HG02840 (cell line): ENCODE results near the gene RUNX2.
"Not testable (repeated sequence)": the region's sequence is repeated elsewhere in the genome, so short reads cannot be mapped to it uniquely, and the experiment has no call there.

Source experiments
- ATAC-seq: cut with Tn5 transposase; IDR thresholded peaks from one replicate; pipeline ENCODE4 v1.9.1; 2021; ENCODE audit warnings: mild to moderate bottlenecking, moderate library complexity, moderate number of reproducible peaks; ENCODE audit not compliant: unreplicated experiment, low FRiP score

Gene RUNX2

DNA sequence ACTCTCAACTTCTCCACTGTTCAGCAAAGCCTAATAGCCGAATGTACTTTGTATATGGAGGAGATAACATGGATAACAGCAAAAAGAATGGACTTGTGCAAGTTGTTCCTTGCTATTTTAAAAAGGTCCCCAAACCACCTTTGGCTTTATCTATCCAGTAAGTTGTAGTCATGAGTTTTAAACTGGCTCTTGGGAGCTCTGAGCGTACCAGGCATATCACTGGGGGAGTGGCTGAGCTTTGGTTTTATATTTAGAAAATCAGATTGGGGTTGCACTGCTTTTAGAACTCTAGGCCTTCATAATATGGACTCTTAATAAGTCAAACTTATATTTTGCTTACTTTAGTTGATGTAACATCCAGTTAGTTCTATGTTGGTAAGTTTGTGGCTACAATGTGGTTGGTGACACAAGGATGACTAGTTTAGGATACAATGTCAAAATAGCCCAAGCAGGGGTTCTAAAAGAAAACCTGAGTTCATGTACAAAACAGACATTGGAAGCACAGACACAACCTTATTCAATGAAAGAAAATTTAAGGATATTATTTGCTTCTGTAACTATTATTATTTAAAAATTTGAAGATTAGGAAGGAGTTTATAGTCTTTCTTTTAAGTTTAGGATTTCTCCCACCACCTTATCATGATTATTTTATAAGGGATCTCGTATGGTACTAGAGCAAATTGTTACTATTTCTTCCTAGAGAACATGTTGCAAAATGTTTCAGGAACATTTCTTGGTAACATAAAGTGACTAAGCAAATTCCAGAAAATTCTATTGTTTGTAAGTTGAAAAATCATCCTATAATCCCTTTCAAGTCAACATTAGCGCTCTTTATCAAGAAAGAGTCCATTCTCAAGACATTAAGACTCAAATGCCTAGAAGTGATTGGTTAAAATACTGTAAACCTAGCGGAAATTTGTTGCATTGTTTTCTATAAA, 215.4 kb downstream of the RUNX2 start:
- no peak for ATAC-seq

DNA sequence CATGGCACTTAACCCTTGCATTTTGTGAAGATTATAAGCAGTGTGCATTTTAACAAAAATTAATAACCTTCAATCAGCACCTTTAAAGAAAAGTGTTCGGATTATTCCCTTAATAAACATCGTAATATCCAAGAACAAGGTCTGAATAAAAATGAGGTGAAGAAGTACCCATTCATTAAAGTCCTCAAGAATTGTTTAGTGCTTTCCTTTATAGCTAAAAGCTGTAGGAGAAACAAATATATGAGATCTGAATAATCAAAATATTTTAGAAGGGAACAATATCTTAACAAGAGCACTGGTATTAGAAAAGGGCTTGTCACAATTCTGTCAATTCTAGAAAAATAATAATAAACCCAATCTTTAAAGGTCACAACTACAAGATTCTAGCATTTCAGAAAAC, 217.3 kb downstream of the RUNX2 start:
- no peak for ATAC-seq

DNA sequence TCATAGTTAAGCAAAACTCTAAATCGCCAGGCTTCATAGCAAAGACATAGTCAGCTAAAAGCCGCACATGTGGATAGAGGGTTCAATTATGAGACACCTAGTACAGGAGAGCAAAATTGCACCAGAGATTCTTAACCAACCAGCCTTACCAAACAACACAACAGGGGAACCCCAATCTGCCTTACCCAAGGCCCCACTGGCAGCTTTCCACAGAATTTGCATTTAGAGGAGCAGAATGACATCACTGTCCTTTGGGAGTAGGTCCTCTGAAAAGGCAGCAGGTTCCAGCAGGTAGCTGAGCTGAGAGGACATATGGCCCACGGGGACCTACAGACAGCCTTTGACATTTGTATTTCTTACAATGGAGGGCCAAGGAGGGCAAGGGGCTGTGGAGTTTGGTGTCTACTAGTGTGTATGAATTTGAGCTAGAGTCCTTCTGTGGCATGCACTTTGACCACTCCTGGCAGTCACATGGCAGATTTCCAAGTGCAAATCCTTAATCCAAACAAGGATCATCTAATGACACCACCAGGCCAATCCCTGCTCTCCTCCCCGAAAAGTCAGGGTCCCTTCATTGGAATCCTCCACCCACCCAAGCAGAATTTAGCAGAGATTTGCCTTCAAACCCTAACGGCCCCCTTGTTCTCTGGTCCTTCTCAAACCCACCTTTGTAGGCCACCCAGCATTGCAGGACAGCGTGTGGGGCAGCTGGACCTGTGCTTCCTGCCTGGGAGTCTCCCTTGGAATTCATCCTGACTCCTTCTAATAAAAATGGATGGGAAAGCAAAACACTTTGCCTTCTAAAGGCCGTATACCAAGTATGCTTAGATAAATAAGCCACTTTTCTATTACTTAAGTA, 220.8 kb downstream of the RUNX2 start:
- peak; percentile 91 for ATAC-seq

DNA sequence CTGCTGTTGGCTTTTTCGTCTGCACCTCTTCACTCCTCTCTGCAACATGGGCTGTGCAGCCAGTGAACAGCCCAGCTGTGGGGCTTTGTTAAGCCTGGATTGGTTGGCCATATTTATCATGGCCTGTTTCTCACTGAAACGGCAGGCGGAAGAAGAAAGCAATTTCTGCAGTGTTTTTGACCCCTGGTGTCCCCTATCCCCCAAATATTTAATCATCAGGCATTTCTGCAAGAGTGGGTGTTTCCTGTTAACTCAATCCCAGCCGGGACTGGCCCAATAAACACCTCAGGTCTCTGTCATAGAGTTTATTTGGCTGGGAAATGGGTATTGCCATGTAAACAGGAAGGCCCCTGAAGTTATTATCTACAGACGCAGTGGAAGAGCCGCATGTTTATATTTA, 224.4 kb downstream of the RUNX2 start:
- ATAC-seq, result no peak

DNA sequence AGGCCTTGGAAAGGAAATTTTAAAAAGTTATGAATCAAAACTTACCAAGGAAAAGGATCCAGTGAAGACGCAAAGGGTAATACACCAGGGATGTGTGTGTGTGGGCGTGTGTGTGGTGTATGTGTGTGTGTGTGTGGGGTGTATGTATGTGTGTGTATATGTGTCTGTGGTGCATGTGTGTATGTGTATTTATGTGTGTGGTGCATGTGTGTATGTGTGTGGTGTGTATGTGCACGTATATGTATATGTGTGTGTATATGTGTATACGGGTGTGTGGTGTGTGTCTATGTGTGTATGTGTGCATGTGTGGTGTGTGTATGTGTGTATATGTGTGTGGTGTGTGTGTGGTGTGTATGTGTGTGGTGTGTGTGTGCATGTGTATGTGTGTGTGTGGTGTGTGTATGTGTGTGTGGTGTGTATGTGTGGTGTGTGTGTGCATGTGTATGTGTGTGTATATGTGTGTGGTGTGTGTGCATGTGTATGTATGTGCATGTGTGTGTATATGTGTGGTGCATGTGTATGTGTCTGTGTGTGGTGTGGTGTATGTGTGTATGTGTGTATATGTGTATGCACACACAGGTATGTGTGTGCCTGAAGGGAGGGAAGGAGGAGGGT, 225.7 kb downstream of the RUNX2 start:
- no peak for ATAC-seq

DNA sequence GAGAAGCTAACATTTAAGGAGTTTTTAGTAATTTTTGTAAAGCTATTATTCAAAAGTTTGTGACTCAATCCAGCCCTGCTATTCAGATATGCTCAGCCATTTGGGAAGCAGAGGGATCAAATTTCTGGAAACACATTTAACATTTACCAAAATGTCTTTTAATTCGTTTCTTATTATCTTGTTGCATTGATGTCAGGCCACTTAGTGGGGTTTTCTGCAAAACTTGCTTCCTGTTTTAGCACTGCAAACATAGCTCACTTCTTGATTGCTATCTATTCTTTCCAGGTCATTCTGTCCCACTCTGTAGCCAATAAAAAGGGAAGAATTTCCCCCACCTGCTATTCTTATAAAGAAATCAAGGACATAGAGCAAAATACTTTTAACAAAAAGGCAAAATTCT, 226.5 kb downstream of the RUNX2 start:
- ATAC-seq, result no peak

DNA sequence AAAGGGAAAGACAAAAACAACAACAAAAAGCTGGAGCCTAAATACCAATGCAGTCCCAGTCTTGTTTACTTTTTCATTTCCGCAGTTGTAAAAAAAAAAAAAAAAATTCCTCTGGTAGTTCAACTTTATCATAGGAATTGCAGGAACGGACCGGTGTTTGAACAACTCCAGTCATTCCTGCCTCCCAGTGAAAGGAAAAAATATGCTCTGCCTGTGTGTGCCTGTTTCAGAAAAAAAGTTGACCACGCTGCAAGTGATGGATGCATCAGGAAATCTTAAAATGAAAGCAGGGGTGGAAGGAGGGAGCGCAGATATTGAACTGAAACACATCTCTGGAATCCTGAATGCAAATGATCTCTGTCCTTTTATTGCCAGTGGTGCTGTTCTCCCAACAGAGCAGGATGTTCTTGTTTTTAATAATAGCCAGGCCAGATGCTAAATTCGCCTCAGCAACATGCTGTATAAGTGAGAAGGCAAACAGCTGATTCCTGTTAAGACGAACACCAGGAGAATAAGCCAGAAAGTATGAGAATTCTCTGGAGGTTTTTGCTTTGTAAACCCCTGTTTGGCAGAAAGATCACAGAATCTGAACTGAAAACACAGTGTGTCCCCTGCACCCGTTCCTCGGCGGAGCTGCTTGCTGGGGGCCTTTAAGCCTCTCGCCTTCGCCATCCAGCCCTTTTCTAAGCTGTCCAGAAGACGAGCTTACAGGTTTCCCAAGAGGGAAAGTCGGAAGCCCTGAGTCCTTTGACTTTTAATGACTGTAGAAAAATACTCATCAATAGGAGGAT, 228.0 kb downstream of the RUNX2 start:
- no peak for ATAC-seq

DNA sequence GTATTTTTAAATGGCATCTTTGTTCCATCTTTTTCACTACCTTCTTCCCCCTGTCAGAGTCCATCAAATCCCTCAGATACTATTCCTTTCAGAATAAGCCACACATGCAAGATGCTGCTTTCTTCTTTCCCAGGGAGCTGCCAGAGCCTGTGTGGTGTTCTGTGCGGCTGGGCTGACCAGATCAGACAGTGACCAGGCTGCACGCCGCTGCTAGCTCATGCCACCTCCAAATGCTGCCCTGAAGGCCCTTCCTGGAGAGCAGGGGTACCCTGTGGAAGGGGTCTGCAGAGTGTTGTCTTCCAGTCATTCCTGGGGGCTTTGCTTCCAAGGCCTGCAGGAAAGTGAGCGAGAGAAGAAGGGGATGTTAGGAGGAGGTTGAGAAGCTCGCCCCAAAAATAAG, 228.7 kb downstream of the RUNX2 start:
- no peak for ATAC-seq

DNA sequence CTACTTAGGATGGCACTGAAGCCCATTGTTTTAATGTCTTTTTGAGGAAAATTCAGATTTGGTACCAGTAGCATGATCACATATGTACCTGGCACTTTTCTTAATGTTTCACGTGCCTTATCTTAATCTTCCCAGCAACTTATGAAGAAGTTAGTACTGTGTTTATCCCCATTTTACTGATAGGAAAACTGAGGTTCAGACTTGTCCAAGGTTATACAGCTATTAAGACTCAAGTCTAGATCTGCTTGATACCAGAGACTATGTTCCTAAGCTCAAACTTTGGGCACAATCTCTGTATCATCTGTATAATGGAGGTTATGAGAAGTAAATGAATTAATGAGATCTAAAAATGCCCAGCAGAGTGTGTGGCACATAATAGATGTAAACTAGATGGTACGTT, 229.3 kb downstream of the RUNX2 start:
- ATAC-seq, result no peak

DNA sequence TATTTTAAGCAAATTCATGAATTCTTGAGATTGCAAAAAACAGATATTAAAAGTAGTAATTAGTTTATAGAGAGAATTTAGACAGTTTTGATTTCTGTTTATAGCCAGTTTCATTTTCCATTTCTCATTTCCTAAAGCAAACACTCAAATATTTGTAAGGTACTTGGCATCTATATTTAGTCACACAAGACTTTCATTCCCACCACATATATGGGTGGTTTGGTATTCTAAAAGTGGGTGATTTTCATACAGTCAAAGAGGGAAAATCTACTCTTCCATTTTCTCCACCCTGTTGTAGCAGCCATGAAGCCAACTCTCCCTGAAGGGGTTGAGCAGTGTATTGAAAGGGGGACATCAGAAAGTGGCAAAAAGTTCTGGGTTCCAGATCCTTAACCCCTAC, 230.7 kb downstream of the RUNX2 start:
- ATAC-seq, result no peak

DNA sequence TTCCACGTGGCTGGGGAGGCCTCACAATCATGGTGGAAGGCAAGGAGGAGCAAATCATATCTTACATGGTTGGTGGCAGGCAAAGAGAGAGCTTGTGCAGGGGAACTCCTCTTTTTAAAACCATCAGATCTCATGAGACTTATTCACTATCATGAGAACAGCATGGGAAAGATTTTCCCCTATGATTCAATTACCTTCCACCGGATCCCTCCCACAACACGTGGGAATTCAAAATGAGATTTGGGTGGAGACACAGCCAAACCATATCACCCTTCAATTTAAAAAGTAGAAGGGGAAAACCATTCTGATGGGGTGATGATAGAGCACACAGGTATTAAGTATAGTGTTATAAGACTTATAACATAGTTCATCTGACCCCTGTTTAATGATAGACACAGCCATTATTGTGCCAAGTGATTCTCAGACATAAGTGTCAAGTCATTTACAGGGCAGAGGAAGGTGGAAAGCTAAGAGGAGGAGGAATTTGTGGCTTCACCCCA, 232.2 kb downstream of the RUNX2 start:
- not testable (repeated sequence) for ATAC-seq

DNA sequence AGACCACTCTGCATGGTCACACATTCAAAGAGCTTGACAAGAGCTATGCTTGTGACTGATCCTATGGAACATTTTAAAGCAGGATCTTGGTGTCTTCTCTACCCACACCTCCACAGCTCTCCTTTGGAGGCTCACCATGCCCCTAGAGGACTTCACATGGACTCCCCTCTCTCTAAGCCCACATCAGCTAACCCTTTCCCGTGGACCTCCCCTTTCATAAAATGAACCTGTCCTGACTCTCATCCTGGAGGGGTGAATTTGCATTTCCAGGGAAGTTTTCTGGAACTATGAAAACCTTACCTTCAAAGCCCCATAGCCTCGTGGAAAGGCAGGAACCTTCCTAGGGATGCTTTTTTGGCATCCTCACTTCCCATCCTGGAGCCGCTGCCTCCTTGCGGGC, 234.0 kb downstream of the RUNX2 start:
- no peak for ATAC-seq

DNA sequence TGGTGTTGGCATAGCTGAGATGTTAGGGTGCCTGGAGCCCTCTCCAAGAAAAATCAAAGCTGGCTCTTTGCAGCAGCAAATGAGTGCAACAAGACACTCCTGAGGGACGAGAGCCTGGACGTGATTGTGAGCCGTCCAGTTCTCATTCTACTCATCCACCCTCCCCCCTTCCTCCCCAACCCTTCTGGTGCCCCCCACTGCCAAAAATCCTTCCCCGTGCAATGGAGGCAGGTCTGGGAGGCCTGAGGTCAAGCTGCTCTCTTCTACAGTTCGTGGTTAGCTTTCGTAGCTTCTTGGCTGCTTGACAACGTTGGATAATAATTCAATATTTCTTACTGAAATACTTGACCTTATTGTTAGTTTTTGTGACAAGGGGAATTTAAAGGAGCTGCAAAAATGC, 234.9 kb downstream of the RUNX2 start:
- ATAC-seq, result no peak

DNA sequence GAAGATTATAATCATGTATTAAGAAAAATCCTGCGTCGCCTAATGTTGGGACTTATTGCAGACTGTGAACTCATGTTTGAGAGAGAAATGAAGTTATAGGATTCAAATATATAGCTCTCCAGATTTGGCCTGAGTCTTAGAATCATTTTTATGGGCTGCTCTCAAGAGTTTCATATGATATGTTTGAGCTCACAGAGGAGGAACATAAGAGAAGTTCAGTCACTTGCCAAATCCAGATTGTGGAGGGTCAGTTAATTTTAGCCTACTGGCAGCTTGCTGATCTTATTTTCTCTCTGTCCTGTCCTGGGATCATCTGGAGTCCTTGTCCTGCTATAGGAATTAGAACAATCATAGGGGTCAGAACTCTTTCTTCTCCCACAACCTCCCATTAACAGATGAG, 235.7 kb downstream of the RUNX2 start:
- ATAC-seq, result no peak

DNA sequence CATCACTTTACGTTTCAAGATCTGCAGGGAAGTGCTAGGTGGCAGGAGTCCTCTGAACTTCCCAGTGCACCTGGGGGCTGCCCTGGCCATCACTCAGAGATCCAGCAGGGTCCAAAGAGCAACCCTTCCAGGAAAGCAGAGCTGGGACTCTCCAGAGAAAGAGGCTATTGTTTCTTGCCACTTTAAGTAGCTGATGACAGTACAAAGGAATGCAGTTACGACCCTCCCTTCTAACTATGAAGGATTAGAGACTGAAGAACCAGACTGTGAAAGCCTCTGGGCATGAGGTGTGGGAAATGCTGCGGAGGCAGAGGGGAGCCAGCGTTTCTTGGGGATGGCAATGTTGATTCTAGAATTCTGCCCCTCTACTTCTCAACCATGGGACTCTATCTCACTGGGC, 238.8 kb downstream of the RUNX2 start:
- no peak for ATAC-seq

DNA sequence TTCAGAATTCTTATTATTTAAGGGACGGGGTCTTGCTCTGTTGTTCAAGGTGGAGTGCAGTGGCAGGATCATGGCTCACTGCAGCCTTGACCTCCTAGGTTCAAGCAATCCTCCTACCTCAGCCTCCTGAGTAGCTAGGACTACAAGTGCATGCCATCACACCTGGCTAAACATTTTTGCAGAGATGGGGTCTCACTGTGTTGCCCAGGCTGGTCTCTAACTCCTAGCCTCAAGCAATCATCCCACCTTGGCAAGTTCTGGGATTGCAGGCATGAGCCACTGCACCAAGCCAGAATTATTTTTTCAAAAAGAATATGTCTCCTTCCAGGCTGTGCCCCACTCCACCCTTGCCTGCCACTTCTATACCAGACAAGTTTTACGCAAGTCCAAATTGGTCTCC, 239.7 kb downstream of the RUNX2 start:
- ATAC-seq, result no peak

DNA sequence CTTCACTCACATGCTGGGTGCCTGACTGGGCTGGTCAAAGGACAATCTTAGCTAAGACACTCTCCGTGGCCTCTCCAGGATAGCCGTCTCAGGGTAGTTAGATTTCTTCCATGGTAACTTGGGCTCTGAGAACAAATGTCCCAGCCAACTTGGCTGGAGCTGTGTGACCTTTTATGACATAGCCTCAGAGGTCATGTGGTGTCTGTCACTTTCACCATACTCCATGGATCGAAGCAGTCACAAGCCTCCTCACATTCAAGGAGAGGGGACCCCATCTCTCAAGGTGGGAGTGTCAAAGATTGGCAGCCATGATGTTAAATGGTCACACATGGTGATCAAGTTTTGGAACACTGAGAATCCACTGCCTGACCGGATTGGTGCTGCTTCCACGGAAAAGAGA, 240.5 kb downstream of the RUNX2 start:
- ATAC-seq, result no peak

DNA sequence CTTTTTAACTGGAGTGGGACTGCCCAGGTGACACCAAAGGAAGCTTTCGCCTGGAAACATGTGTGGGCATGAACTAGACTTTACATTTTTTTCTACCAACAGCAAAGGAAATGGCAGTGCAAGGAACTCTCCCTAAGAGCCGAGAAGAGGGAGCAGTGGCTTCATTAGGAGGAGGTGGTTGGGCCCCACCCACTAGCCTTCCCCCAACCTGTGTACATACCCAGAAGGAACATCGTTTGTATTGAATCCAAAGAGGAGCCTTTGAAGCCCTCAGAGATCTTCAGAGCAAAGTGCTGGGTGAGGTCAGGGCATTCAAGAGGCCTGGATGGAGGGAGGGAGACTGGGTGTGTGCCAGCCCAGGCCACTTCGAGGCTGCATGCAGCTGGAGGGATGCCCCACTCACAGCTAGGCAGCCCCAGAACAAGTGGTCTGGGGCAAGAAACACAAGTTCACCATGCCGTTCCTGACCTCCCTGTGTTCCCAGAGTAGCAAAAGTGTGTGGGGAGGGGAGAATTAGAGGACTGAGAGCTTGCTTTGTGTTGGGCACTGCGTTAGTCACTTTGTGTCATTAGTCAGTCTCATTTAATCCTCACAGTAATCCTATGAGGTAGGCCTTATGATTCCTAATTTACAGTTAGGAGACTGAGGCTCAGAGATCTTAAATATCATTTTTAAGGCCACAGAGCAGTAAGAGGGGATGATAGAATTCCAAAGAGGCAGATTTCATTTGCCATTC, 241.2 kb downstream of the RUNX2 start:
- no peak for ATAC-seq

DNA sequence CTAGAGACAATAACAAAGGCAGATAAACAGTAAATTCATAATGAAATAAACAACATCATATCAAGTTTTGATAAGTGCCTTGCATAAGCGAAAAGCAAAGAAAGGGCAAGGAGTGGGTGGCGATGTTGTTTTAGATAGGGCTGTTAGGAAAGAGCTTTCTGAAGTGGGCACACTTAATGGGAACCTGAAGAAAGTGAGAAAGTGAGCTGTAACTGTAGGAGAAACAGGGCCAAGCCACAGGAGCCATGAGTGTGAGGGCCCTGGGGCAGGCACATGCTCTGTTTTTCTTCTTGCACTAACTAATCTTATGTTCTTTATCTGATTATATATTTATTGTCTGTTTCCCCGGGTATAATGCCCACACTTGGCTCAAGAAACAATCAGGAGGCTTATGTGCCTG, 243.0 kb downstream of the RUNX2 start:
- no peak for ATAC-seq

DNA sequence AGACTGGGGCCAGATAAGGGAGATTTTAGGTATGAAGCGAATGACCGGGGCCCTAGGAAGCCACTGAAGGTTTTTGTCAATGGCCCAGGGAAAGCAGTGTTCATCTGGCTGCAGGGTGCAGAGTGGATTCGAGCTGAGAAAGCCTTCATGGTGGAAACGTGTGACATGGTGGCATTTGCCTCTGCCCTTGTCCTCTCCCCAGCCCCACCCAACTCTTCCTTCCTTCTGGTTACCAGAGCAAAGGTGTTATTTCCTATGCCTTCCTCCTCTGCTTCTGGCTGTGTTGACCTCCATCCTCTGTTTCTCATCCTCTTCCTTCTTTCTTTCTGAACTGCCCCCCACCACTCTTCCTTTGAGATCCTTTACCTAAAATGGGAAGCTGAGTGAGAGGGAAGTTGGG, 244.7 kb downstream of the RUNX2 start:
- ATAC-seq, result no peak
